A549 treated with RU486 at 1 μM for 4 hours (cell line): ENCODE data around the gene FBXO31. TPM values are rescaled to one million over a fixed set of nuclear protein-coding genes. Genes with fewer than 3 reads are reported as not detected.

Source experiments
- total RNA-seq: library from RNA; stranded (reverse); fragments of 200-300 nt; extraction: Qiagen RNA extraction; gene quantifications from 5 replicates; pipeline ENCODE4 v1.2.3, GENCODE V29; 2022; ENCODE audit warnings: low read depth

Gene FBXO31
- 18.9 to 24.9 TPM (median 21.6 TPM) in 5 replicates for total RNA-seq

GRCh38 chr16:87383505-87384161 is at the start of gene FBXO31:
Gene FBXO31, minus strand, starts transcription at chr16:87383776. Its CDS starts 32 bp downstream, at chr16:87383744.

GRCh38 chr16:87391950-87392820 is 8.6 kb upstream of the FBXO31 start, which contains the start of gene MAP1LC3B:
Gene MAP1LC3B, plus strand, starts transcription at chr16:87392336. Its CDS starts 92 bp downstream, at chr16:87392428.

GRCh38 chr16:87316923-87317749 is 66.4 kb downstream of the FBXO31 start, which contains the start of gene C16orf95:
Gene C16orf95, minus strand, starts transcription at chr16:87317392. Its CDS starts 150 bp downstream, at chr16:87317242.

Other genes with a start within 250 kb of the FBXO31 start
- 4.7 to 8.3 TPM (median 7.2 TPM) in 5 replicates for gene C16orf95, start 66.4 kb downstream of the FBXO31 start, total RNA-seq
- 76.4 to 113 TPM (median 81.0 TPM) in 5 replicates for gene MAP1LC3B, start 8.6 kb upstream of the FBXO31 start, total RNA-seq
- gene ZCCHC14, start 109.2 kb upstream of the FBXO31 start, total RNA-seq: 5.9 to 9.7 TPM (median 9.5 TPM) in 5 replicates
- gene JPH3, start 218.7 kb upstream of the FBXO31 start, total RNA-seq: 1.4 to 2.6 TPM (median 2.1 TPM) in 5 replicates